Ectodermal cell (in vitro differentiated cells): ENCODE data around the gene CBX6.

Experiments used
- H3K27ac ChIP-seq: 2 replicates; pipeline ENCODE4 v1.7.0; 2013; ENCODE audit warnings: mild to moderate bottlenecking, low read depth, low read length; ENCODE audit not compliant: insufficient read depth, poor library complexity, severe bottlenecking
- H3K27me3 ChIP-seq: 2 replicates; pipeline ENCODE4 v1.7.0; 2013; ENCODE audit warnings: mild to moderate bottlenecking, low read length; ENCODE audit not compliant: insufficient read depth, control insufficient read depth, poor library complexity, severe bottlenecking
- H3K36me3 ChIP-seq: one replicate; pipeline ENCODE4 v1.7.0; 2013; ENCODE audit warnings: low read length; ENCODE audit not compliant: control insufficient read depth, insufficient read depth
- H3K4me1 ChIP-seq: one replicate; pipeline ENCODE4 v1.7.0; 2013; ENCODE audit warnings: low read length; ENCODE audit not compliant: control insufficient read depth, insufficient read depth
- H3K4me3 ChIP-seq: 2 replicates; pipeline ENCODE4 v1.7.0; 2013; ENCODE audit warnings: low read depth, low read length, control low read depth; ENCODE audit not compliant: insufficient read depth
- H3K9me3 ChIP-seq: 2 replicates; pipeline ENCODE4 v1.7.0; 2013; ENCODE audit warnings: mild to moderate bottlenecking, low read length, moderate library complexity; ENCODE audit not compliant: control insufficient read depth
- WGBS, 2 experiments: methylation state at CpG; one replicate each; pipeline ENCODE4 v1.1.7; 2013; ENCODE audit warnings: missing lambda C conversion rate in 2 of 2; 5-methylcytosine and 5-hydroxymethylcytosine counted together

Gene CBX6

DNA sequence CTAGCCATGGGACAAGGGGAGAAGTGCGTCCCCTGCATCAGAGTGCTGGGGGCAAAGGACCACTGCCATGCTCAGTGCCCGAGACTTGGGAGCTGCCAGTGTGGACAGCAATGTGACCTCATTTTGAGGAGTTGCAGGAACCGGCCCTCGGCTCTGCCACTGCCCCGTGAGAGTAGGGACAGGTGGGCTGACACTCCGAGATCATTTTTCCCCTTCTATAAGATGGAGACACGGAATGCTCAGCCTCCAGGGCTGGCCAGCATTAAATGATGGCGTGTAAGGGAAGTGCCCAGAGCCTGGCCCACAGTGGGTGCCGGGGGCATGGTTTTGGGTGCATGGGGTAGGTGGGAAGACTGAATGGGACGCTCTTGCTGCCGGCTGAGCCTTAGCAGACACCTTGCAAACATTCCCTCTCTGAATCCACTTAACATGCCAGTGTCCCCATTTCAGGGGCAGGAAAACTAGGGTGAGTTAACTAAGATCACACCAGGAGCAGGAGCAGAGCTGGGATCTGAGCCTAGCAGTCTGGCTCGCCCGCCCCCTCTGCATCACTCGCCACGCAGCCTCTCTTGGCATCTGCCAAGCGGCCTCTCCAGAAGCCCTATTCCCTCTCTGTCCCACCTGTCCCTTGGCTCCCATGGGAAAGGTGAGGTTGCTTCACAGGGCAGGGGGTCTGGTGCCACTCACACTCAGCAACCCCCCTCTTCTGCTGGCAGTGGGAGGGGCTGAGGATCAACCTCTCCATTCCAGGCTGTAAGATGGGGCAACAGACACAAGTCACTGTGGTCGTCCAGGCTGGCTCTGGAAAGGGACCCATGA lies 41.8 kb downstream of the CBX6 start:
- 92% methylated on average over 17 of the region's 17 CpGs for WGBS, 2 experiments
- Histone ChIP-seq H3K27me3 (no peaks in the 10 kb centered on the region), H3K4me3 (no peak overlapping the region), H3K9me3 (no peaks in the 10 kb centered on the region), H3K27ac (no peak overlapping the region), H3K4me1 (no peaks in the 10 kb centered on the region), H3K36me3 (no peaks in the 10 kb centered on the region)

DNA sequence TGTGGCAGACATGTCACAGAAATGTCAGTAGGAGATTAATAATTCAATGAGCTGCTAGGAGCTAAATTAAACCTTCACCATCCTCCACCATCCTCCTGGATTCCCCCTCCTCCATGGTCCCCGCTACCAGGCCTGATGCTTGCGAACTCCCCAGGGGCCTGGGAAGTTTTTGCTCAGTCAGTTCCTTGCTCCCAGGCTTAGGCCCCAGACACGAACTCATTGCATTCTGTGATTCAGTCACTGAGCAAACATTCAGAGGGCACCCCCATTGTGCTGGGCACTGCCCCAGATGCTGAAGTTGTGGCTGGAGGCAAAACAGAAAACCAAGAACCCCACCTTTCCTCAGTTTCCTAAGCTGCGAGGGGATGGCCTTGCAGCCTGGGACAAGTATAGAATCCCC lies 42.5 kb downstream of the CBX6 start:
- Histone ChIP-seq H3K27me3 (no peaks in the 10 kb centered on the region), H3K36me3 (no peaks in the 10 kb centered on the region), H3K4me3 (no peak overlapping the region), H3K4me1 (no peaks in the 10 kb centered on the region), H3K9me3 (no peaks in the 10 kb centered on the region), H3K27ac (no peak overlapping the region)
- 81 to 82% methylated on average over 4 of the region's 4 CpGs for WGBS, 2 experiments

DNA sequence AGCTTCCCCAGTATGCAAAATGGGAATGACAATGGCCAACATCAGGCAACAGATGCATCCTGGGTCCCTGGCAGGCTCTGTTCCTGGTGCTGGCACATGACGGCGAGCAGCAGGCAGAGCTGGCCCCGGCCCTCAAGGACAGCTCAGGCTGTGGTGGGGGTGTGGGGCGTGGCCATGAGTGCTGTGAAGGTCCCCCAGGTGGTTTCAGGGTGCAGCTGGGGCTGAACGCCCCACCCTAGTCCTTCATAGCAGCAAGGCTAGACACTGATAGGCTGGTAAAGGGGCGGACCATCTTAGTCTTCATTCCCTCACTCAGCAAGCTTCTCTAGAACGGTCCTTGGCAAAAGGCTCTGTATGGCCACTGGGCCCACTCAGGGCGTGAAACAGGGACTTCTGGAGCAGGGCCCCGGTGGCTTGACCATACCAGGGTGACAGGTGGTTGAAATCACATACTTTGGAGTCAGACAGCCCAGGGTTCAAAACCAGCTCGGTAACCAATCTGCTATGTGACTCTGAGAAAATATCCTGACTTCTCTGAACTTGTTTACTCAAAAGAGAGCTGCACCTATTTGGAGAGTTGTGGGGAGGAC lies 43.3 kb downstream of the CBX6 start:
- no peak overlapping the region for H3K4me3 ChIP-seq
- H3K36me3 ChIP-seq: no peaks in the 10 kb centered on the region
- H3K27me3 ChIP-seq: no peaks in the 10 kb centered on the region
- no peaks in the 10 kb centered on the region for H3K4me1 ChIP-seq
- no peaks in the 10 kb centered on the region for H3K9me3 ChIP-seq
- no peak overlapping the region for H3K27ac ChIP-seq
- 78 to 81% methylated on average over 10 of the region's 10 CpGs for WGBS, 2 experiments

DNA sequence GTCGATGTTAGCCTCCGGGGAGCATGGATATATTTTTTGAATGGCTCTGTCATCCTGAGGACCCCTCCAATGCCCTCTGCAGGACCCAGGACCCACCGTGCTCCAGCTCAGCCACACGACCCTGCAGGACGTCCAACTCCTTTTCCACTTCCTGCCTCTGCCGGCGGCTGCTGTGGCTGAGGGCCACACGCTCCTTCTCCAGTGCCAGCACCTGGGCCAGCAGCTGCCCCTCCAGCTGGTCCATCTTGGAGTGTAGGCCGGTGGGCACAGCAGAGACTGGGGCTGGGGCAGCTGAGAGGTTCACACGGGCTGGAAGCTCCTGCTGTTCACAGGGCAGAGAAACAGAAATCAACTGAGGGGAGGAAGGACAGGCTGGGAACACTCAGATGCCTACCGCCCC lies 43.8 kb downstream of the CBX6 start:
- H3K9me3 ChIP-seq: no peaks in the 10 kb centered on the region
- H3K27ac ChIP-seq: no peak overlapping the region
- H3K27me3 ChIP-seq: no peaks in the 10 kb centered on the region
- no peaks in the 10 kb centered on the region for H3K4me1 ChIP-seq
- no peak overlapping the region for H3K4me3 ChIP-seq
- H3K36me3 ChIP-seq: no peaks in the 10 kb centered on the region
- 62 to 68% methylated on average over 11 of the region's 11 CpGs for WGBS, 2 experiments

DNA sequence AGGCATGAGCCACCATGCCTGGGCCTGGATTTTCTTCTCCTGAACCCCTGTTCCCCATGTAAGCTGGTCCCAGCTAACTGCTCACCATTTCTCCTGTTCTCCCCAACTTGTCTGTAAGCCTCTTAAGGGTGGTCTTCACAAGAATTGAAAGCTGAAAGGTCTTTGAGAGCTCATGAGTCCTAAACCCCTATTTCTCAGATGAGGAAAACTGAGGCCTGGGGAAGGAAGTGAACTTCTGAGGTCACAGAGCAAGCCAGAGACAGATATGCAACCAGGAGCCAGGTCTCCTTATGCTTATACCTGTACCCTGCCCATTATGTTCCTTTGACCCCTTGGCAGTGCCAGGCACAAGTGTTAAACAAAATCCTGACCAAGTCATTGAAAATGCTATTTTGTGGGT lies 44.5 kb downstream of the CBX6 start:
- Histone ChIP-seq H3K36me3 (no peaks in the 10 kb centered on the region), H3K27me3 (no peaks in the 10 kb centered on the region), H3K4me1 (no peaks in the 10 kb centered on the region), H3K9me3 (no peaks in the 10 kb centered on the region), H3K27ac (no peak overlapping the region), H3K4me3 (no peak overlapping the region)

DNA sequence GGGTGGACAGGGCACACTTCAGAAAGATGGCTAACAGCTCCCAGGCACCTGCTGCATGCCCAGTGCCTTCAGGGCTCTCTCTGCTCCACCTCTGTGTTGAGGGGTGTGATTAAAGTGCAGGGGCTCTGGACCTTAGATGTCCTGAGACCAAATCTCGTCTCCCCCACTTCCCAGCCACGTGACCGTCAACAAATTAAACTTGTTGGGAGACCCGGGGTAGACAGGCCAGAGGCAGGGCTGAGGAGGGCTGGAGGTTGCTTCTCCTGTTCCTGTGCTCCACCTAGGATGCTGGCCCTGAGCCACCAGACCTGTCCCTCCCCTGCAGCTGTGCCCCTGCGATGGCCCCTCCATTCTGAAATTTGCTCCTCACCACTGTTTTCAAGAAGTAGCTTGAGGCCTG lies 45.2 kb downstream of the CBX6 start:
- Histone ChIP-seq H3K27ac (no peak overlapping the region), H3K4me1 (no peaks in the 10 kb centered on the region), H3K4me3 (no peak overlapping the region), H3K27me3 (no peaks in the 10 kb centered on the region), H3K9me3 (no peaks in the 10 kb centered on the region), H3K36me3 (no peaks in the 10 kb centered on the region)
- 85 to 92% methylated on average over 5 of the region's 5 CpGs for WGBS, 2 experiments

DNA sequence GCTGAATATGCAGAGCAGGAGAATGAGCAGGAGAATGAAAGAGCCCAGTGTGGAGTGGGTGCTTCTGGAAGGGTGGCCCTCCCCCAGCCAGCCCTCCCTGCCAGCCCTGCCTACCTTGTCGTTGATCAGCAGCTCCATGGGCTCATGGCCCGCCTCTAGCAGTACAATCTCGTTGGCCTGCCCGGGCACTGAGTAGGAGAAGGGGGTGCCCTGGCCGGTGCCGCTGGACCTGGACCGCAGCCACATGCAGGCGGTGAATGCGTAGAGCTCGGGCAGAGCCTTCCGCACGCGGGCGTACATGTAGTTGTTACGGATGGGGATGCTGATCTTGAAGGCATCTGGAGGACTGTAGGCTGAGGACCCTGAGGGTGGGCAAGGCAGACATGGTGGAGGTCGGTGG lies 45.6 kb downstream of the CBX6 start:
- Histone ChIP-seq H3K36me3 (no peaks in the 10 kb centered on the region), H3K27ac (no peak overlapping the region), H3K27me3 (no peaks in the 10 kb centered on the region), H3K4me1 (no peaks in the 10 kb centered on the region), H3K9me3 (no peaks in the 10 kb centered on the region), H3K4me3 (no peak overlapping the region)
- WGBS, 2 experiments: 89 to 90% methylated on average over 16 of the region's 16 CpGs

DNA sequence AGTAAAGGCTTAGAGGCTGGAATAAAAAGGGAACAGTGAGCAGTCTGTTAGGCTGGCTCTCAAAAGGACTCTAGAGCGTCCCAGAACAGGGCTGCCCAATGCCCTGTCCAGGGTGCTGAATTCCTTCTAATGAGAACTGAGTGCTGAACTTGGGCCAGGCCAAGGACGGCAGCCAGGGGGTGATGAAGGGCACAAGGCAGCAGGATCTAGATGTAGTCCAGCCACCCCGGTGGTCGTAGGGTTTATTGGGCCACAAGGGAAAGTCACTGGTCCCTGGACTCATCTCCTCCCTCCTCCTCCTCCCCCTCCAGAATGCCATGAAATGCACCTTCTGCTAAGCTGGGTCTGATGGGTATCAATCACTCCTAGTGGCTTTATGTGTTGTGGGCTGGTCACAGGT lies 47.4 kb downstream of the CBX6 start:
- H3K9me3 ChIP-seq: no peaks in the 10 kb centered on the region
- 9 to 14% methylated on average over 4 of the region's 4 CpGs for WGBS, 2 experiments
- no peak overlapping the region for H3K4me3 ChIP-seq
- no peaks in the 10 kb centered on the region for H3K36me3 ChIP-seq
- H3K4me1 ChIP-seq: no peaks in the 10 kb centered on the region
- H3K27me3 ChIP-seq: no peaks in the 10 kb centered on the region
- no peak overlapping the region for H3K27ac ChIP-seq

DNA sequence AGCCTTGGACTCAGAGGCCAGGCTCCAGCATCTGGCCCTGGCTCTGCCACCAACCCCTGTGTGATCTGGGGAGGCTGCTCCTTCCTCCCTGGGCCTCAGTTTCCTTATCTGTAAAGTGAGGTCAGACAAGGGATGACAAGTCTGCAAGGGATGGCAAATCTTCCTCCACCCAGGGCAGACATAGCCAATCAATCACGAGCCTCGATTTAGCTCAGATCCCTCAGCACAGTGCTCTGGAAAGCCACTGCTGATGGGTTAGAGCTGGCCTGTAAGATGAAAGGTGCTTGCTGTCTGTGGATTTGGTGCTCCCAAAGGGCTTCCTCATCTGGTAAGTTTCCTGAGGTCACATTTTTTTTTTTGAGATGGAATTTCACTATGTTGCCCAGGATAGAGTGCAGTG lies 48.4 kb downstream of the CBX6 start:
- Histone ChIP-seq H3K9me3 (no peaks in the 10 kb centered on the region), H3K27ac (no peak overlapping the region), H3K27me3 (no peaks in the 10 kb centered on the region), H3K36me3 (no peaks in the 10 kb centered on the region), H3K4me3 (no peak overlapping the region), H3K4me1 (no peaks in the 10 kb centered on the region)
- 84 to 94% methylated on average over 2 of the region's 2 CpGs for WGBS, 2 experiments

DNA sequence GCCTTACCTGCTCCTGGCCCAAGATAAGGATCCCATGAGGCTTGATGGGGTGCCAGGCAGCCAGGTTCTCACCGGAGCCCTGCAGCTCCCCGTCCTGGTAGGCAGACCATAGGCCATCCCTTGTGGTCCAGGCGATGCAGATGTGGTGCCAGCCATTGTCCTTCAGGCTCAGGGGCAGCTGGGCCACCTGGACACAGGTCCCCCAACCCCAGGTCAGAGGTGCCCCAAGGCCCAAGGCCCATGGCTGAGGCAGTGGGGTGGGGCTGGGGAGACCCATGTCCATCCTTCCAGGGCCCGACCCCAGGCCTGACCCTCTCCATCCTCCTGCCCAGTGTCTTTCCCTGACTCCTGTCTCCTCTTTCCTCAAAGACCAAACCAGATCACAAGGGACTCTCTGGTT lies 48.9 kb downstream of the CBX6 start:
- H3K27me3 ChIP-seq: no peaks in the 10 kb centered on the region
- H3K36me3 ChIP-seq: no peaks in the 10 kb centered on the region
- no peaks in the 10 kb centered on the region for H3K9me3 ChIP-seq
- H3K4me1 ChIP-seq: no peaks in the 10 kb centered on the region
- no peak overlapping the region for H3K27ac ChIP-seq
- 89 to 95% methylated on average over 4 of the region's 4 CpGs for WGBS, 2 experiments
- H3K4me3 ChIP-seq: no peak overlapping the region
